ENCODE results near the gene TMEM270. TPM values are rescaled to one million over a fixed set of nuclear protein-coding genes. Genes with fewer than 3 reads are reported as not detected.

TMEM270 gene
- polyA plus RNA-seq, 1 of the 3 experiments (the other 2 are of a cell fraction) = 0.71 TPM

DNA sequence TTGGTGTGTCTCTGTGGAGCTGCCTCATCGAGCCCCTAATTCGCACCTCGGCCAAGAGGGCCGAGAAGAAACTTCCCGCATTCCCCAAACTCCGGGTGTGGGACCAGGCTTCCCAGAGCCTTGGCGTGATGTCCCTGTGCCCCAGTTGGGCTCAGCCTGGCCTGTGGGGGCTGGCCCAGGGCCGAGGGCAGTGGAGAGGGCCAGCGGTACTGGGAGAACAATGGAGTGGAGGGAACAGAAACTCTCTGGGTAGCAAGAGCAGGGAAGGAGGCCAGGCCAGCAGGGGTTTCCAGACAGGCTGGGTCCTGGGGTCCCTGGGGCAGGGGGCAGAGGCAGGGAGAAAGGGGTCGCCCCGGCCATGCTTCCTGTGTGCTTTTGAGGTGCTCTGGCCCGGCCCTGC, 16.0 kb downstream of the TMEM270 start:
- peaks cover 9 to 18% of the 10 kb centered on the region in 2 experiments; a peak in 3 of 4 replicates for H3K4me1 ChIP-seq (ENCODE audit: control insufficient read depth in 1 of 2, insufficient read depth in 2 of 2, low read depth in 1 of 2, low read length in 1 of 2)
- no peaks in the 10 kb centered on the region for H4K20me1 ChIP-seq (ENCODE audit: insufficient read depth)
- CTCF ChIA-PET = interaction anchor here (1.7 to 1.8 kb wide), 2 partner anchors 150 to 524 kb away, joined by 4 to 5 read pairs; no protein-coding TSS in a partner anchor
- H2AFZ ChIP-seq (ENCODE audit: low read depth) = no peak overlapping the region
- POLR2A ChIA-PET = no interaction called here
- DNase-seq = peak; percentile 26
- no peak overlapping the region for H3K9ac ChIP-seq
- H3K27me3 ChIP-seq (ENCODE audit: insufficient read depth) = no peaks in the 10 kb centered on the region
- peaks cover 6% of the 10 kb centered on the region for H3F3A ChIP-seq (replicated peaks; ENCODE audit: insufficient read depth)
- WGBS (ENCODE audit: low lambda C conversion rate) = 87% methylated on average over 11 of the region's 12 CpGs
- no peaks in the 10 kb centered on the region for H3K79me2 ChIP-seq (ENCODE audit: insufficient read depth)
- TF ChIP-seq YY1 (IDR thresholded peaks at IDR 0.05; ENCODE audit: low read depth) (no peak), SMC3 (IDR thresholded peaks at IDR 0.05; ENCODE audit: low read depth, low read length) (no peak), JUND (IDR thresholded peaks at IDR 0.05) (no peak), TAF1 (IDR thresholded peaks at IDR 0.05; ENCODE audit: borderline replicate concordance, low read depth, low read length) (no peak), MEF2A (IDR thresholded peaks at IDR 0.05; ENCODE audit: borderline replicate concordance, low read depth) (no peak)
- TF ChIP-seq, protein P1, sequence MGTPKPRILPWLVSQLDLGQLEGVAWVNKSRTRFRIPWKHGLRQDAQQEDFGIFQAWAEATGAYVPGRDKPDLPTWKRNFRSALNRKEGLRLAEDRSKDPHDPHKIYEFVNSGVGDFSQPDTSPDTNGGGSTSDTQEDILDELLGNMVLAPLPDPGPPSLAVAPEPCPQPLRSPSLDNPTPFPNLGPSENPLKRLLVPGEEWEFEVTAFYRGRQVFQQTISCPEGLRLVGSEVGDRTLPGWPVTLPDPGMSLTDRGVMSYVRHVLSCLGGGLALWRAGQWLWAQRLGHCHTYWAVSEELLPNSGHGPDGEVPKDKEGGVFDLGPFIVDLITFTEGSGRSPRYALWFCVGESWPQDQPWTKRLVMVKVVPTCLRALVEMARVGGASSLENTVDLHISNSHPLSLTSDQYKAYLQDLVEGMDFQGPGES (IDR thresholded peaks at IDR 0.05; ENCODE audit: low read depth, low read length) = no peak
- no peak overlapping the region for H3K4me3 ChIP-seq (ENCODE audit: low read depth in 2 of 2, low read length in 1 of 2)
- no peak overlapping the region for H3K4me2 ChIP-seq
- no peaks in the 10 kb centered on the region for H3K36me3 ChIP-seq (replicated peaks in 1 of 2; ENCODE audit: control insufficient read depth in 1 of 2, insufficient read depth in 2 of 2, low read length in 1 of 2)
- no peaks in the 10 kb centered on the region for H3K9me3 ChIP-seq
- H3K27ac ChIP-seq (ENCODE audit: low read depth in 2 of 2, low read length in 1 of 2) = no peak overlapping the region
- H3K9me2 ChIP-seq = no peaks in the 10 kb centered on the region

DNA sequence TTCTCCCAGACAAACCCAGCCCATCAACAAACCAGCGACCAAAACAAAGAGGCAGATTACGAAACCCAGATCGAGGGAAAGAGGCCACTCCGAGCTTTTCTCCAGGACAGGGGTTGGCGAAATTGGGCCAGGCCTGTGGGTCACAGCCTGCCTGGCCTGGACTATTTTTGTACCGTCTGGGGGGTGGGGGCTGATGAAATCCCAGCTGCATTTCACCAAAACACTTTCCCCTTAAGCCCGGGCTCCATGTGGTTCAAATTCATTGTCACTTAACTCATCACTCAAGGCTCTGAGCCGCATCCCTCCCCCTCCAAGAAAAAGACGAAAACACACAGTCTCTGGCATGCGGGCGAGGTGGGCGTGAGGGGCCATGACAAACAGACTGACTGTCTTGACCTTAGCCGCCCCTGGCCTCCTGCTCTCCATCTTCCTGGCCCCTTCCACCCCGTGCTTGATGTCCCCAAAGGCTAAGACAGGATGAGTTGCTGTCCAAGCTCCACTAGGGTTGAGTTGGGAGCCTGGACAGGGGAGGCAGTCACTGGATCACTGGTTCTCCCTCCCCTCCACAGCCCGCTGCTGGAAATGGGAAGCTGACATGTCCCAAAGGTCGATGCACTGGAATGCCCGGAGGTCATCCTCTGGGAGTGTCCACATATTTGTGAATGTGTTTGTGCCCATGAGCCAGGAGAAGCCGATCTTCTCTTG, 19.2 kb downstream of the TMEM270 start:
- Histone ChIP-seq H3K79me2 (ENCODE audit: insufficient read depth) (no peaks in the 10 kb centered on the region), H3K36me3 (replicated peaks in 1 of 2; ENCODE audit: control insufficient read depth in 1 of 2, insufficient read depth in 2 of 2, low read length in 1 of 2) (no peaks in the 10 kb centered on the region), H3F3A (replicated peaks; ENCODE audit: insufficient read depth) (peaks cover 8% of the 10 kb centered on the region), H2AFZ (ENCODE audit: low read depth) (no peak overlapping the region), H3K4me1 (ENCODE audit: control insufficient read depth in 1 of 2, insufficient read depth in 2 of 2, low read depth in 1 of 2, low read length in 1 of 2) (peaks cover 9 to 14% of the 10 kb centered on the region in 2 experiments; a peak in 3 of 4 replicates), H3K27ac (ENCODE audit: low read depth in 2 of 2, low read length in 1 of 2) (no peak overlapping the region), H3K9me3 (no peaks in the 10 kb centered on the region), H3K4me2 (no peak overlapping the region), H4K20me1 (ENCODE audit: insufficient read depth) (no peaks in the 10 kb centered on the region), H3K27me3 (ENCODE audit: insufficient read depth) (no peaks in the 10 kb centered on the region), H3K4me3 (ENCODE audit: low read depth in 2 of 2, low read length in 1 of 2) (no peak overlapping the region), H3K9me2 (no peaks in the 10 kb centered on the region), H3K9ac (no peak overlapping the region)
- no peak for TF ChIP-seq RAD21 (IDR thresholded peaks at IDR 0.05; ENCODE audit: low read length)
- TF ChIP-seq, protein P2, sequence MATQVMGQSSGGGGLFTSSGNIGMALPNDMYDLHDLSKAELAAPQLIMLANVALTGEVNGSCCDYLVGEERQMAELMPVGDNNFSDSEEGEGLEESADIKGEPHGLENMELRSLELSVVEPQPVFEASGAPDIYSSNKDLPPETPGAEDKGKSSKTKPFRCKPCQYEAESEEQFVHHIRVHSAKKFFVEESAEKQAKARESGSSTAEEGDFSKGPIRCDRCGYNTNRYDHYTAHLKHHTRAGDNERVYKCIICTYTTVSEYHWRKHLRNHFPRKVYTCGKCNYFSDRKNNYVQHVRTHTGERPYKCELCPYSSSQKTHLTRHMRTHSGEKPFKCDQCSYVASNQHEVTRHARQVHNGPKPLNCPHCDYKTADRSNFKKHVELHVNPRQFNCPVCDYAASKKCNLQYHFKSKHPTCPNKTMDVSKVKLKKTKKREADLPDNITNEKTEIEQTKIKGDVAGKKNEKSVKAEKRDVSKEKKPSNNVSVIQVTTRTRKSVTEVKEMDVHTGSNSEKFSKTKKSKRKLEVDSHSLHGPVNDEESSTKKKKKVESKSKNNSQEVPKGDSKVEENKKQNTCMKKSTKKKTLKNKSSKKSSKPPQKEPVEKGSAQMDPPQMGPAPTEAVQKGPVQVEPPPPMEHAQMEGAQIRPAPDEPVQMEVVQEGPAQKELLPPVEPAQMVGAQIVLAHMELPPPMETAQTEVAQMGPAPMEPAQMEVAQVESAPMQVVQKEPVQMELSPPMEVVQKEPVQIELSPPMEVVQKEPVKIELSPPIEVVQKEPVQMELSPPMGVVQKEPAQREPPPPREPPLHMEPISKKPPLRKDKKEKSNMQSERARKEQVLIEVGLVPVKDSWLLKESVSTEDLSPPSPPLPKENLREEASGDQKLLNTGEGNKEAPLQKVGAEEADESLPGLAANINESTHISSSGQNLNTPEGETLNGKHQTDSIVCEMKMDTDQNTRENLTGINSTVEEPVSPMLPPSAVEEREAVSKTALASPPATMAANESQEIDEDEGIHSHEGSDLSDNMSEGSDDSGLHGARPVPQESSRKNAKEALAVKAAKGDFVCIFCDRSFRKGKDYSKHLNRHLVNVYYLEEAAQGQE (IDR thresholded peaks at IDR 0.05; ENCODE audit: low read depth, low read length) = 0 out of 2 replicates have a peak, but pooled peaks have one; percentile 45
- DNase-seq = peak; percentile 27
- WGBS (ENCODE audit: low lambda C conversion rate) = 78% methylated on average over 17 of the region's 18 CpGs
- POLR2A ChIA-PET = interaction anchor here (0.9 kb wide), 1 partner anchor 8 kb away, joined by 3 read pairs; no protein-coding TSS in a partner anchor
- CTCF ChIA-PET = interaction anchor here (0.6 to 5.1 kb wide), 16 partner anchors 8 to 521 kb away, joined by 3 to 29 read pairs (median 4); partner anchors contain the start of gene TMEM270

Measured in SK-N-SH (cell line).